Measurements from ENCODE around the gene KCNA5.

Gene KCNA5

DNA sequence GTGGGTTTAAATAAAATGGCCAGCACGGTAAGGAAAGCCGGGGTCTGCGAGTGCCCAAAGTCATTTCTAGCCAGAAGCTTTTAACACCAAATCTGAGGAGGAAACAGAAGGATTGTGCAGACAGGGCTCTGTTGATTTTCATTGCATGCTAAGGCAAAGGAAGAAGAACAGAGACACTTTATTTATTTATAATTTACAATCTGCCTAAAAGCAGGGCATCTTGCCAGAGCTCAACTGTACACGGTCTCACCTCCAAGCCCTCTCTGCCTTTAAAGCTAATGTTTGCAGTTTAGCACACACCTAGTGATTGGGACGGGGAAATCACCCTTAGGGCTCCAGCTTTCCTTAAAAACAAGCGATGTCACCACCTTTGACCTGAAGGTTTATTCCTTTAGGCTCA, 4.0 kb downstream of the KCNA5 start:
- Histone ChIP-seq H3K4me3 (ENCODE audit: low read length) (no peak overlapping the region), H3K9me3 (ENCODE audit: control insufficient read depth, low read length) (no peaks in the 10 kb centered on the region), H3K4me1 (ENCODE audit: control insufficient read depth, insufficient read depth, low read length) (no peaks in the 10 kb centered on the region), H3K9ac (ENCODE audit: low read length) (no peak overlapping the region), H3K27me3 (ENCODE audit: control insufficient read depth, insufficient read depth, low read length) (peaks cover 20% of the 10 kb centered on the region), H3K36me3 (ENCODE audit: control insufficient read depth, insufficient read depth, low read length) (no peaks in the 10 kb centered on the region)

DNA sequence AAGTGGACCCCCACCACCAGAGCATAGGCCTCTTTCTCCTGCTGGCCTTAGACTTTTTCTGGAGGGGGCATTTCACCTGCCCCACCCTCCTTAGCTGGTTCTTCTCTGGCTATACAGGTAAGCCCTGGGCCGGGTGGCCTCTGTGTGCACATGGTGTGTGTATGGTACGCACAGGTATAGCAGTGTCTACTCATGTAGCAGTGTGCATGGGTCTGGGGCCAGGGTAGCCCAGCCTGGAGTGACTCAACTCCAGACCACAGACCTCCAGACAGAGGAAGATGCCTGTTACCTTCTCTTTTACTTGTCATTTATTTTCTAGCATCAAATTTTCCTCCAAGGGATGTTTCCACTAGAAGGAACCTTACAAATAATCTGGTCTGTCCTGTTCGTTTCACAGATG, 6.9 kb downstream of the KCNA5 start:
- no peak overlapping the region for H3K9ac ChIP-seq (ENCODE audit: low read length)
- peaks cover 7% of the 10 kb centered on the region for H3K27me3 ChIP-seq (ENCODE audit: control insufficient read depth, insufficient read depth, low read length)
- H3K36me3 ChIP-seq (ENCODE audit: control insufficient read depth, insufficient read depth, low read length), result no peaks in the 10 kb centered on the region
- no peaks in the 10 kb centered on the region for H3K9me3 ChIP-seq (ENCODE audit: control insufficient read depth, low read length)
- H3K4me1 ChIP-seq (ENCODE audit: control insufficient read depth, insufficient read depth, low read length), result no peaks in the 10 kb centered on the region
- H3K4me3 ChIP-seq (ENCODE audit: low read length), result no peak overlapping the region

DNA sequence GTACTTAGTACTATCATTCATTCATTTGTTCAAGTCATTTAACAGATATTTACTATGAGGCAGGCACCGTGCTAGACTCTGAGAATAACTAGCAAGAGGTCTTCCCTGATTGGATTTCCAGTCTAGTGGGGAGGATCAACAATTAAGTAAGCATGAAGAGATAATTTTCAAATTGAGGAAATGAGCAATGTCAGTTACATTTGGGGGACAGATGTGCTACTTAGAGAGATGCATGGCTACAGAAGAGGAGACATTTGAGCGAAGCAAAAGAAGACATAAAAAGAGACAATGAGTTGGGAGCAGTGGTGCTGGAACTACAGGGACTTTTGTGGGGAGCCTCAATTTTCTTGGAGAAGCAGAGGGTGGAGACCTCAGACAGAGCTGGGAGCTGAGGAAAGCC, 7.7 kb downstream of the KCNA5 start:
- Histone ChIP-seq H3K9me3 (ENCODE audit: control insufficient read depth, low read length) (no peaks in the 10 kb centered on the region), H3K4me3 (ENCODE audit: low read length) (no peak overlapping the region), H3K4me1 (ENCODE audit: control insufficient read depth, insufficient read depth, low read length) (no peaks in the 10 kb centered on the region), H3K36me3 (ENCODE audit: control insufficient read depth, insufficient read depth, low read length) (no peaks in the 10 kb centered on the region), H3K27me3 (ENCODE audit: control insufficient read depth, insufficient read depth, low read length) (peaks cover 3% of the 10 kb centered on the region), H3K9ac (ENCODE audit: low read length) (no peak overlapping the region)

DNA sequence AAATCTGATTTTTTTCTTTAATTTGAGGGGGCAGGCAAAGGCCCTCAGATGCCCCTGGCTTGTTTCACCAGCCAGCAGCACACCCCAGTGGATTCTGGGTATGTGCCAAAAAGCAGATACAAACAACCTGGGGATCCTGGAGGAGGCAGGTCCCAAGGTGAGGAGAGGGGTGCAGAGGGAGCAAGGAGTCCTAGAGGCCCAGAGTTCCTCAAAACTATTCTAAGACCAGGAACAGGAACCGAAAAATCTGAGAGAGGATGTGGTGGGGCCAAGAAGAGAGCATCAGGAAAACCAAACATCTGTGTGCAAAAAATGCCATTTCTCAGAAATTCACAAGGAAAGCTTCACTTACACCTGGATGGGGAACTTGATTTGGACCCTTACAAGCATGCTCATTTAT, 8.2 kb downstream of the KCNA5 start:
- Histone ChIP-seq H3K36me3 (ENCODE audit: control insufficient read depth, insufficient read depth, low read length) (no peaks in the 10 kb centered on the region), H3K4me3 (ENCODE audit: low read length) (no peak overlapping the region), H3K9me3 (ENCODE audit: control insufficient read depth, low read length) (no peaks in the 10 kb centered on the region), H3K27me3 (ENCODE audit: control insufficient read depth, insufficient read depth, low read length) (peaks cover under 1% of the 10 kb centered on the region), H3K4me1 (ENCODE audit: control insufficient read depth, insufficient read depth, low read length) (no peaks in the 10 kb centered on the region), H3K9ac (ENCODE audit: low read length) (no peak overlapping the region)

DNA sequence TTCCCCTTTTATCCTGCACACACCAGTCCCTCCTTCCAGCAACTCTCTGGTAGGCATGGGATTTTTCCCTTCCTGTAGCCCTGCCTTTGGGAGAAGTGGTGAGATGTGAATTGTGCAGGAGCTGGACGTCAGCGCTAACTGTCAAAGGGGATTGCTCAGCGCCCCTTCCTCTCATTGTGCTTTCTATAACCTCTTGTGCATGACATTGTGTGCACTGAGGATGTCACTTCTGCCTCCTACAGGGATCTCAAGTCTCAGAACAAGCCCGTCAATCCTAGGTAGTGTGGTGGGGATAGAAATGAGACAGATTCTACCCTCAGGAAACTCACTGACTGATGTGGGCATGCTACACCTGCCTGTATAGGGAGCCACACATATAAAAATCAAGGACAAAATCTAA, 8.7 kb downstream of the KCNA5 start:
- no peaks in the 10 kb centered on the region for H3K9me3 ChIP-seq (ENCODE audit: control insufficient read depth, low read length)
- H3K36me3 ChIP-seq (ENCODE audit: control insufficient read depth, insufficient read depth, low read length), result no peaks in the 10 kb centered on the region
- no peaks in the 10 kb centered on the region for H3K27me3 ChIP-seq (ENCODE audit: control insufficient read depth, insufficient read depth, low read length)
- no peak overlapping the region for H3K4me3 ChIP-seq (ENCODE audit: low read length)
- H3K9ac ChIP-seq (ENCODE audit: low read length), result no peak overlapping the region
- no peaks in the 10 kb centered on the region for H3K4me1 ChIP-seq (ENCODE audit: control insufficient read depth, insufficient read depth, low read length)

DNA sequence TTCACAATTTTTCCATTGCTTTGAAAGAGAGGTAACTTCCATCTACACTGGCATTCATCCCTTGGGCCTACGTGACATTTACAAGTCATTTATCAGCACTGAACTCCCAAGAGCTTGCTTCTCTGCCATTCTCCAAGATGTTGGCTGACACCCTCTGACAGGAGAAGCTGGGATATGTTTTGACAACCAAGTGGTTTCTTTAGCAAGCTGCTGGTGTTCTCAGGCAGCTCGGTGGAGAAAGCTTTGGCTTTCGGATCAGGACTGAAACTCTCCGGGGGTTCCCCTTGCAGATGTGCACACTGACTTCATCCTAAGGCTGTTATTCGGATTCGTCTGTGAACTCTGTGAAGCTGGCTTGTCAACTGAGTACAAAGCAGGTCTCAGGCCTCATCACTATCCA, 15.7 kb downstream of the KCNA5 start:
- Histone ChIP-seq H3K36me3 (ENCODE audit: control insufficient read depth, insufficient read depth, low read length) (no peaks in the 10 kb centered on the region), H3K27me3 (ENCODE audit: control insufficient read depth, insufficient read depth, low read length) (peaks cover 4% of the 10 kb centered on the region), H3K4me3 (ENCODE audit: low read length) (no peak overlapping the region), H3K4me1 (ENCODE audit: control insufficient read depth, insufficient read depth, low read length) (no peaks in the 10 kb centered on the region), H3K9ac (ENCODE audit: low read length) (no peak overlapping the region), H3K9me3 (ENCODE audit: control insufficient read depth, low read length) (no peaks in the 10 kb centered on the region)

DNA sequence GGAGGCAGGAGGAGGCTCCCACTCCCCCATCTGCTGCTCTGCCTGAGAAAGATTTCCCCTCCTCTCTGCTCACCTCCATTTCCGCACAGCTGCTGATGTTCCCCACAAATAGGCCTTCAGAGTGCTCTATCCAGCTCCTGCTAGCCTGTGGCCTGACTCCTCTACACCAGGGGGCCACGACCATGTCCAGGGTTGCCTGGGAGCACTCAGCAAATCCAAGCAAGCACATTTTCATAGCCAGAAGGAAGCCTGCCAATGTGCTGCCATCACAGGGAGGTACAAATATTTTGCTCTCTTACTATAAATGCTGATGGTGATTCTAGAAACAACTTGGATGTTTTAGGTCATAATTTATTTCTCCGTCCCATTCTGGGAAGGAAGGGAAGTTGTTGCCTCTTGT, 17.3 kb downstream of the KCNA5 start:
- Histone ChIP-seq H3K9me3 (ENCODE audit: control insufficient read depth, low read length) (no peaks in the 10 kb centered on the region), H3K4me1 (ENCODE audit: control insufficient read depth, insufficient read depth, low read length) (no peaks in the 10 kb centered on the region), H3K27me3 (ENCODE audit: control insufficient read depth, insufficient read depth, low read length) (peaks cover 4% of the 10 kb centered on the region), H3K36me3 (ENCODE audit: control insufficient read depth, insufficient read depth, low read length) (no peaks in the 10 kb centered on the region), H3K4me3 (ENCODE audit: low read length) (no peak overlapping the region), H3K9ac (ENCODE audit: low read length) (no peak overlapping the region)

DNA sequence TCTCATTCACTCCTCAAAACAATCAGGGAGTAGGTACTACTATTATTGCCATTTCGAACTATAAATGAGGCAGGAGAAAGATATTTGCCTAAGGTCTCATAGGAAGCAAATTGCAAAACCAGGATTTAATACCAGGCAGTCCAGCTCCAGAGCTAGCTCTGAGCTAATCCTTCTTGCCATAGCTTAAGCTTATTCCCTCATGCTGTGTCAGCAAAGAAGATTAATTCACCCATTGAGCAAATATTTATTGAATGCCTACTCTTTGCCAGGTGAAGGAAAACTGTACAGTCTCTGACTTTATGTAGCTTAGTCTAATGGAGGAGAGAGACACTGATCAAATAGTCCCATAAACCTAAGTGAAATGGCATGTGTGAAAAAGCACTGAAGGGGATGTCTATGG, 19.5 kb downstream of the KCNA5 start:
- no peak overlapping the region for H3K4me3 ChIP-seq (ENCODE audit: low read length)
- no peaks in the 10 kb centered on the region for H3K9me3 ChIP-seq (ENCODE audit: control insufficient read depth, low read length)
- H3K27me3 ChIP-seq (ENCODE audit: control insufficient read depth, insufficient read depth, low read length), result peaks cover 2% of the 10 kb centered on the region
- no peaks in the 10 kb centered on the region for H3K4me1 ChIP-seq (ENCODE audit: control insufficient read depth, insufficient read depth, low read length)
- H3K9ac ChIP-seq (ENCODE audit: low read length), result no peak overlapping the region
- no peaks in the 10 kb centered on the region for H3K36me3 ChIP-seq (ENCODE audit: control insufficient read depth, insufficient read depth, low read length)

DNA sequence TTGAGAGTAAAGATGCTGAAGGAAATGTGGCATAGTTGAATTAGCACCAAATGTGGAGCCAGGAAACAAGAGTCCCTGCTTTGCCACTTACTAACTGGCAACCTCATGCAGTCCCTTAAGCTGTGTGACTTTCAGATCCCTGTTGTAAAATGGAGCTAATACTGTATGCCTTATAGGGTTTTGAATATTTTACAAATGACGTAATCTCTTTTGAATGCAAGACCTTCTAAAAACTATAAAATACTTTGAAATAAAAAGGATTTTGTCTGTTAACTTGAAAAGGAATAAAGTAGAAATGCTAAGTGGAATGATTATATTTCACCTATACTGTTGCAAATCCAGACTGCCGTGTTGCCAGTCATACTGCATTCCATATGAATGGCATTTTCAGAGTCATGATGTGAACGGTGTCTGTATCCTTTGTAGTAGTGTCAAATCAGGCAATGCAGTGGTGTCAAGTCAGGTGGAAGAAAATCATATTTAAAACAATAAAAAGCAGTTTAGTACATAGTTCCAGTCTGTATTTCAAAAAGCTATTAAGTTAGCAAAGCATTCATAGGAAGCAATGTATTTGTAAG, 21.3 kb downstream of the KCNA5 start:
- no peaks in the 10 kb centered on the region for H3K27me3 ChIP-seq (ENCODE audit: control insufficient read depth, insufficient read depth, low read length)
- no peaks in the 10 kb centered on the region for H3K4me1 ChIP-seq (ENCODE audit: control insufficient read depth, insufficient read depth, low read length)
- H3K4me3 ChIP-seq (ENCODE audit: low read length), result no peak overlapping the region
- H3K9me3 ChIP-seq (ENCODE audit: control insufficient read depth, low read length), result no peaks in the 10 kb centered on the region
- no peaks in the 10 kb centered on the region for H3K36me3 ChIP-seq (ENCODE audit: control insufficient read depth, insufficient read depth, low read length)
- H3K9ac ChIP-seq (ENCODE audit: low read length), result no peak overlapping the region

DNA sequence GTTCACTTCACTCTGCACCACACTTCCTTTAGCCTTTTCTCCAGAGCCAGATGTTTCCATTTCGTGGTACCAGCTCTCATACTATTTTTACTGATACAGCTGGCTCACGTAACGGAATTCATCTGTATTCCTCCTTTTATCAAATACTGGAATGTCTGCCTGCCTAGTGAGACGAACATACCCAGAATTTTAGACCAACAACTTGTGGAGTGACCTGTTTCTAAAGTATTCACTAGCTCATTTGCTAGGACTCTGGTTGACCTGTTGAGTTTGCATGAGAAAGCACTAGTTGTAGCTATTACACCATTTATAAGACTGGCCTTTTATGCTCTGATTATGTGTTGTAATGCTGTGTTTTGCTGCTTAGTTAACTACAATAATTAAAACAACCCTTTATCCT, 22.6 kb downstream of the KCNA5 start:
- no peaks in the 10 kb centered on the region for H3K27me3 ChIP-seq (ENCODE audit: control insufficient read depth, insufficient read depth, low read length)
- H3K9me3 ChIP-seq (ENCODE audit: control insufficient read depth, low read length), result no peaks in the 10 kb centered on the region
- no peak overlapping the region for H3K4me3 ChIP-seq (ENCODE audit: low read length)
- no peaks in the 10 kb centered on the region for H3K36me3 ChIP-seq (ENCODE audit: control insufficient read depth, insufficient read depth, low read length)
- no peak overlapping the region for H3K9ac ChIP-seq (ENCODE audit: low read length)
- H3K4me1 ChIP-seq (ENCODE audit: control insufficient read depth, insufficient read depth, low read length), result no peaks in the 10 kb centered on the region

DNA sequence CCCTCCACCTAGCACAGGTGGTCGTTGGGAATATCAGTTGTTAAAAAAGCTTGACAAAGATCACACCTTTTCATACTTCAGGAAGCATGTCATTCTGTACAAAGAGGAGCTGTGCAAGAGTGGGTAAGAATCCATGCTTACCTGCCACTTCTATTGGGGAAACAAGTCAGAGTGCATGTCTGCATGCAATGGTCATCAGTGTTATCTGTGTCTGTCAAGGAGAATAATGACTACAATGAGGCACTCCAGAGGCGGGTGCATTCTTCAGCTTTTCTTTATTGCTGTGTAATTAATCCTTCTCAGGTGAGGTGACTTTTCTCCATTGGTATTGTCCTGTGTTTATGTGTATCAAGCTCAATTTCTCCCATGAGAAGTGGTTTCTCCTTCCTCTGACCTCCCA, 24.4 kb downstream of the KCNA5 start:
- H3K4me1 ChIP-seq (ENCODE audit: control insufficient read depth, insufficient read depth, low read length), result no peaks in the 10 kb centered on the region
- no peak overlapping the region for H3K9ac ChIP-seq (ENCODE audit: low read length)
- H3K9me3 ChIP-seq (ENCODE audit: control insufficient read depth, low read length), result no peaks in the 10 kb centered on the region
- no peak overlapping the region for H3K4me3 ChIP-seq (ENCODE audit: low read length)
- no peaks in the 10 kb centered on the region for H3K27me3 ChIP-seq (ENCODE audit: control insufficient read depth, insufficient read depth, low read length)
- no peaks in the 10 kb centered on the region for H3K36me3 ChIP-seq (ENCODE audit: control insufficient read depth, insufficient read depth, low read length)

DNA sequence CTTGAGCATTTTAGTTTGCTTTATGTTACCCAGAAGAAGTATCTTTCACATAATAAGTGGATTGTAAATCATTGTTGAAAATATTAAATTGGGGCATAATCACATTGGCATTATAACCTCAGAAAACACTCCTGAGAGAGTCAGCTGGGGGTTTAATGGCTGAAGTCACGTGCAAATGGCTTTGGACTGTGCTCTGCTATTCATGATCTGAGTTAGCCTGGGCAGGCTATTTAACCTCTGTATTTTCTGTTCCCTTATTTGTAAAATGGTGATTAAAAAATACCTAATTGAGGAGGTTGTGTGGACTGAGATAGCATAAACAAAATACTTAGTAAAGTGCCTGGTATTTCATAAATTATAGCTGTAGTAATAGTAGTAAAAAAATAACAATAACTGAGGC, 24.9 kb downstream of the KCNA5 start:
- no peaks in the 10 kb centered on the region for H3K9me3 ChIP-seq (ENCODE audit: control insufficient read depth, low read length)
- no peaks in the 10 kb centered on the region for H3K27me3 ChIP-seq (ENCODE audit: control insufficient read depth, insufficient read depth, low read length)
- H3K9ac ChIP-seq (ENCODE audit: low read length), result no peak overlapping the region
- no peak overlapping the region for H3K4me3 ChIP-seq (ENCODE audit: low read length)
- H3K36me3 ChIP-seq (ENCODE audit: control insufficient read depth, insufficient read depth, low read length), result no peaks in the 10 kb centered on the region
- no peaks in the 10 kb centered on the region for H3K4me1 ChIP-seq (ENCODE audit: control insufficient read depth, insufficient read depth, low read length)

DNA sequence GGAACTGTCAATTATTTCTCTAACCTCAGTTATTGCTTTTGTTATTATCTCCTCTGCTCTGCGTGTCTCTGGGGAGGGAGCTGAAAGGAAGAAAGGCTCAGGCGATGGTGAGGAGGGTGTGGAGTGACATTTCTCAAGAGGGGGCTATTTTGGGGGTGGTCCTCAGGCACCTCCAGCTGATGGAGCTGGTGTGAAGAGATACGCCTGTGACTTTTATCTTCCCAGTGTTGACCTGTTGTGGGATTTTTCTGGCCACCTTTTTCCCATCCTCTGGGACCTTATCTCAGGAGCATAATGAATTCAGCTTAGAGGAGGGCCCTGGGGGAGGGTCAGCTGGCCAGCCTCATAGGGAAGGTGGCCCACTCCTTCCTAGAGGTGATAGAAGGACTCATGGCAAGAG, 26.4 kb downstream of the KCNA5 start:
- H3K27me3 ChIP-seq (ENCODE audit: control insufficient read depth, insufficient read depth, low read length), result no peaks in the 10 kb centered on the region
- H3K9ac ChIP-seq (ENCODE audit: low read length), result no peak overlapping the region
- no peaks in the 10 kb centered on the region for H3K36me3 ChIP-seq (ENCODE audit: control insufficient read depth, insufficient read depth, low read length)
- no peaks in the 10 kb centered on the region for H3K9me3 ChIP-seq (ENCODE audit: control insufficient read depth, low read length)
- no peak overlapping the region for H3K4me3 ChIP-seq (ENCODE audit: low read length)
- no peaks in the 10 kb centered on the region for H3K4me1 ChIP-seq (ENCODE audit: control insufficient read depth, insufficient read depth, low read length)
